ENCODE measurements around the gene DNAH1.
A peak's percentile ranks its signal among the peaks of the same experiment; 100 is the strongest.
"Not testable (repeated sequence)": the region's sequence is repeated elsewhere in the genome, so short reads cannot be mapped to it uniquely, and the experiment has no call there.

DNAH1 gene

GRCh38 chr3:52284051-52284450, 32.1 kb upstream of the DNAH1 start:
- not testable (repeated sequence) for DNase-seq (ENCODE audit: low spot score in 2 of 2); H3K4me3 Mint-ChIP-seq; ATAC-seq; H3K9me3 Mint-ChIP-seq
- peaks cover 50% of the 10 kb centered on the region for H3K36me3 Mint-ChIP-seq
- peak overlapping the region; percentile 86 for H3K27ac Mint-ChIP-seq
- H3K4me1 Mint-ChIP-seq, result peaks cover 59% of the 10 kb centered on the region

DNA sequence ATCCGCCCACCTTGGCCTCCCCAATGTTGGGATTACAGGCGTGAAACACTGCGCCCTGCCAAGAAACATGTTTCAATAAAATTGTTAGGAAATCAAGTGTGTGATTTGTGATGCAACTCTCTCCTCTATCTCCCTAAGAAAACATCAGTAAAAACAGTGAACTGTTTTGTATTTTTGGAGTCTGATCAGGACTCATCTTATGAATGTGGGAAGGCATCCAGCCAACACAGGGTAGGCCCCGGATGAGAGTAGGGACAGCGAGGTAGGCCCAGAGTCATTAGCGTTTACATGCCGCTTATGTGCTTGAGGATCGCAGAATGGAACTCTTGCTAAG, 29.4 kb upstream of the DNAH1 start:
- peak overlapping the region; percentile 100 for H3K27ac Mint-ChIP-seq
- H3K4me1 Mint-ChIP-seq, result peaks cover 53% of the 10 kb centered on the region
- H3K4me3 Mint-ChIP-seq, result peak overlapping the region; percentile 79
- peaks cover 40% of the 10 kb centered on the region for H3K36me3 Mint-ChIP-seq
- no peak for ATAC-seq
- no peak for DNase-seq (ENCODE audit: low spot score in 2 of 2)
- H3K9me3 Mint-ChIP-seq, result no peaks in the 10 kb centered on the region

DNA sequence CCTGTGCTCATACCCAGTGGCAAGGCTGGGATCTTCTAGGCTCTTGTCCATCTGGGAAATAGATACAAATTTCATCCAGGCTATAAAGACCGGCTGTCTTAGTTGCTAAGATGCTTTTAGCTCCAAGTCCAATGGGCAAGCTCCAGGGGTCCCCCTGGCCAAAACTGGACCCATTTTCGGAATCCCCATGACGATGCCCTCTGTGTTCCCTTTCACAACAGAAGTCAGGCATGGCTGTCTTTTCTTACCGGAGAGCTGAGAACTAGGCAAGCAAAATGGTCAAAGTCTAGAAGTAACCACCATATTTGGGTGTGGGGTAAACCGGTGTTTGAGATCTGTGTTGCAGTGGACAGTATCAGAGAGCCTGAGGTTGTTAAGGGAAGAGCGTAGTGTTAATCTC, 27.4 kb upstream of the DNAH1 start:
- peak overlapping the region; percentile 100 for H3K27ac Mint-ChIP-seq
- peaks cover 39% of the 10 kb centered on the region for H3K4me1 Mint-ChIP-seq

GRCh38 chr3:52289338-52289746, 26.8 kb upstream of the DNAH1 start:
- Mint-ChIP-seq H3K4me1 (peaks cover 36% of the 10 kb centered on the region), H3K27ac (peak overlapping the region; percentile 100), H3K9me3 (no peaks in the 10 kb centered on the region), H3K36me3 (peaks cover 37% of the 10 kb centered on the region), H3K4me3 (peak overlapping the region; percentile 79)
- DNase-seq (ENCODE audit: low spot score in 2 of 2) (no peak), ATAC-seq (no peak)

More for the DNA sequence above, 27.4 kb upstream of the DNAH1 start:
- Mint-ChIP-seq H3K36me3 (peaks cover 39% of the 10 kb centered on the region), H3K4me3 (peak overlapping the region; percentile 79), H3K9me3 (no peaks in the 10 kb centered on the region)
- no peak for ATAC-seq
- DNase-seq (ENCODE audit: low spot score in 2 of 2), result no peak

DNA sequence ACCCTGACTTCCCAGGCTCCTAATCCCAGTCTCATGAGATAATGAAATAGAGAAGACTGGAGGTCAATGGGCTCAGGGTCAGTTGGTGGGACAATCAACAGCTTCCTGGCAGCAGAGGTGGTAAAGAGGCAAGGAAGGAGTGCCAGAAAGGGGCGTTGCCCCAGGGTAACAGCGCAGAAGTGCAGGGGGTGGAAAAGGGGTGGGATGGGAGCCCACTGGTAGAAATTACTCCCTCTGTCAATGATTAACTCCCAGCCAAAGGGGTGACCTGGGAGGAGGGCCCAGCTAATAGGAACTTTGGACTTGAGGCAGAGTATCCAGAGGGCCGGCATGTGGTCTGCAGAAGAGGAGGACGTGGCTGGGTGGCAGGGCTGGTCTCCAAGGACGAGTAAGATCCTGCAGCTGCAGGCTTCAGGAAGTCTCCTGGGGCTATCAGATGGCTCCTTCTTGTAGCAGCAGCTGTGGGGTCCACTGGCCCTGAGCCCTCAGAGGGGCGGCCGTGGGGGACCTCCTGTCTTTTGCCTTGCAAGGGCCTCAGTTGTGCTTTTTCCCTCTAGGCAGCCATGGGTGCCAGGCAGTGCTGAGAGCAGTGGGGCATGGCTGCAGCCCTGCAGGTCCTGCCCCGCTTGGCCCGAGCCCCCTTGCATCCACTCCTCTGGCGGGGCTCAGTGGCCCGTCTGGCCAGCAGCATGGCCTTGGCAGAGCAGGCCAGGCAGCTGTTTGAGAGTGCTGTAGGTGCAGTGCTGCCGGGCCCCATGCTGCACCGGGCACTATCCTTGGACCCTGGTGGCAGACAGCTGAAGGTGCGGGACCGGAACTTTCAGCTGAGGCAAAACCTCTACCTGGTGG, 26.1 kb upstream of the DNAH1 start:
- Mint-ChIP-seq H3K36me3 (peaks cover 37% of the 10 kb centered on the region), H3K9me3 (no peaks in the 10 kb centered on the region), H3K4me3 (no peak overlapping the region), H3K4me1 (peaks cover 39% of the 10 kb centered on the region), H3K27ac (peak overlapping the region; percentile 100)
- ATAC-seq (no peak), DNase-seq (ENCODE audit: low spot score in 2 of 2) (no peak)

- Mint-ChIP-seq H3K4me3 (no peak overlapping the region), H3K27ac (peak overlapping the region; percentile 70), H3K4me1 (peaks cover 39% of the 10 kb centered on the region), H3K9me3 (no peaks in the 10 kb centered on the region), H3K36me3 (peaks cover 37% of the 10 kb centered on the region)
- no peak for DNase-seq (ENCODE audit: low spot score in 2 of 2)
- ATAC-seq, result no peak
Measured at GRCh38 chr3:52290596-52291507, 25.3 kb upstream of the DNAH1 start.

GRCh38 chr3:52291508-52292181, 24.5 kb upstream of the DNAH1 start:
- H3K9me3 Mint-ChIP-seq, result no peaks in the 10 kb centered on the region
- H3K4me1 Mint-ChIP-seq, result peaks cover 42% of the 10 kb centered on the region
- peak; percentile 44 to 67 for DNase-seq (ENCODE audit: low spot score in 2 of 2)
- ATAC-seq, result no peak
- H3K4me3 Mint-ChIP-seq, result no peak overlapping the region
- H3K36me3 Mint-ChIP-seq, result peaks cover 37% of the 10 kb centered on the region
- peak overlapping the region; percentile 70 for H3K27ac Mint-ChIP-seq

DNA sequence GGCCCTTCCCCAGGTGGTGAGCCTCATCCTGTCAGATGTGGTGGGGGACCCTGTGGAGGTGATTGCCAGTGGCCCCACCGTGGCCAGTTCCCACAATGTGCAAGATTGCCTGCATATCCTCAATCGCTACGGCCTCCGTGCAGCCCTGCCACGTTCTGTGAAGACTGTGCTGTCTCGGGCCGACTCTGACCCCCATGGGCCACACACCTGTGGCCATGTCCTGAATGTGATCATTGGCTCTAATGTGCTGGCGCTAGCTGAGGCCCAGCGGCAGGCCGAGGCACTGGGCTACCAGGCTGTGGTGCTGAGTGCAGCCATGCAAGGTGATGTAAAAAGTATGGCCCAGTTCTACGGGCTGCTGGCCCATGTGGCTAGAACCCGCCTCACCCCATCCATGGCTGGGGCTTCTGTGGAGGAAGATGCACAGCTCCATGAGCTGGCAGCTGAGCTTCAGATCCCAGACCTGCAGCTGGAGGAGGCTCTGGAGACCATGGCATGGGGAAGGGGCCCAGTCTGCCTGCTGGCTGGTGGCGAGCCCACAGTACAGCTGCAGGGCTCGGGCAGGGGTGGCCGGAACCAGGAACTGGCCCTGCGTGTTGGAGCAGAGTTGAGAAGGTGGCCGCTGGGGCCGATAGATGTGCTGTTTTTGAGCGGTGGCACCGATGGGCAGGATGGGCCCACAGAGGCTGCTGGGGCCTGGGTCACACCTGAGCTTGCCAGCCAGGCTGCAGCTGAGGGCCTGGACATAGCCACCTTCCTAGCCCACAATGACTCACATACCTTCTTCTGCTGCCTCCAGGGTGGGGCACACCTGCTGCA, 23.7 kb upstream of the DNAH1 start:
- H3K27ac Mint-ChIP-seq, result no peak overlapping the region
- H3K4me3 Mint-ChIP-seq, result no peak overlapping the region
- no peaks in the 10 kb centered on the region for H3K9me3 Mint-ChIP-seq
- ATAC-seq (no peak), DNase-seq (ENCODE audit: low spot score in 2 of 2) (no peak)
- H3K4me1 Mint-ChIP-seq, result peaks cover 37% of the 10 kb centered on the region
- H3K36me3 Mint-ChIP-seq, result peaks cover 32% of the 10 kb centered on the region

GRCh38 chr3:52293491-52294319, 22.4 kb upstream of the DNAH1 start:
- H3K27ac Mint-ChIP-seq, result no peak overlapping the region
- H3K9me3 Mint-ChIP-seq, result no peaks in the 10 kb centered on the region
- H3K4me3 Mint-ChIP-seq, result no peak overlapping the region
- ATAC-seq, result no peak
- H3K36me3 Mint-ChIP-seq, result peaks cover 24% of the 10 kb centered on the region
- H3K4me1 Mint-ChIP-seq, result peaks cover 39% of the 10 kb centered on the region
- DNase-seq (ENCODE audit: low spot score in 2 of 2), result no peak

GRCh38 chr3:52294320-52295150, 21.6 kb upstream of the DNAH1 start:
- no peak for DNase-seq (ENCODE audit: low spot score in 2 of 2)
- Mint-ChIP-seq H3K36me3 (peaks cover 19% of the 10 kb centered on the region), H3K9me3 (no peaks in the 10 kb centered on the region), H3K4me1 (peaks cover 37% of the 10 kb centered on the region), H3K4me3 (no peak overlapping the region), H3K27ac (no peak overlapping the region)
- no peak for ATAC-seq

GRCh38 chr3:52295671-52296208, 20.4 kb upstream of the DNAH1 start:
- no peak overlapping the region for H3K27ac Mint-ChIP-seq
- DNase-seq (ENCODE audit: low spot score in 2 of 2) (no peak), ATAC-seq (no peak)
- peaks cover 38% of the 10 kb centered on the region for H3K4me1 Mint-ChIP-seq
- peaks cover 15% of the 10 kb centered on the region for H3K36me3 Mint-ChIP-seq
- no peaks in the 10 kb centered on the region for H3K9me3 Mint-ChIP-seq
- no peak overlapping the region for H3K4me3 Mint-ChIP-seq

DNA sequence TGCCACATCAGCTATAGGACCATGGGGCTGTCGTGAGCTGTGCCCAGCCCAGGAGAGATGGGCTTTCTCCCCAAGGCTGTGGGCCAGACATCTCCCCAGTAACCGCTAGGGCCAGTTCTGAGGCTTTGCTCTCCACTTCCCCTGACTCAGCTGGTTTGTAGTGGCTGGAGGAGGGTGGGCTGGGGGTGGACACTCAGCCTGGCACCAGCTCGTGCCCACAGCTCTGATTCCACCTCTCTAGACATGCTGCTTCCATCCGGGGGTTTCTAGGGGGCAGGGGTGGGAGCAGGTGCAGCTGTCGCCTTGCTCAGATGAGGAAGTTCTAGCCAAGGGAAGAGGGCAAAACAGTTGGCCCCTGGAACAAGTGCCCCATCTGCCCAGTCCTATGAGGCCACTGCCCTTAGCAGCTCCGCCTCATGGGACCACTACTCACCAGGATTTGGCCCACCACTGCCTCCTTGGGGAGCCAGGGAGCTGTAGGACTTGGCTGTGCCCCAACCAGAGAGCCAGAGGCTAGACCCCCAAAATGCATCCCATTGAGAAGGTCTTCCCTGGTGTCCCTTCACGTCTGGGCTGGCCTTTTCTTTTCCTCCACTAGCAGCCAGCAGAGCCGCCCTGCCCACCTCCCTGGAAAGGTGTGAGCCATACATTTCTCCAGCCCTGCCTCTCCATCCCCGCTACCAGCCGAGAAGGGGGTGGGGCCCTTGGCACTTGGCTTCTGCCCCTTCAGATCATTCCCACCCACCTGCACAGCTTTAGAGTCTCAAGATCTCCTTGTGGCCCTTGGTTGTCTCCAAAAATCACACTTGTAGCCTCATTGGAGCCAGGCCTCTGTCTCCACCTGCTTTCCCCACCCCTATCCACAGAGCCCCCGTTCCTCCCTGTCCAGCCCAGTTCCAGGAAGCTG, 18.6 kb upstream of the DNAH1 start:
- H3K9me3 Mint-ChIP-seq, result no peaks in the 10 kb centered on the region
- DNase-seq (ENCODE audit: low spot score in 2 of 2), result no peak
- peak overlapping the region; percentile 63 for H3K27ac Mint-ChIP-seq
- H3K4me3 Mint-ChIP-seq, result no peak overlapping the region
- no peaks in the 10 kb centered on the region for H3K36me3 Mint-ChIP-seq
- no peak for ATAC-seq
- H3K4me1 Mint-ChIP-seq, result peaks cover 29% of the 10 kb centered on the region
